Suprapubic skin (tissue), 4 donors: ENCODE results near the gene ATRN. TPM values are rescaled to one million over a fixed set of nuclear protein-coding genes. Genes with fewer than 3 reads are reported as not detected.

Experiments used
- DNase-seq, 2 donors: peaks; one replicate each; pipeline ENCODE4 v3.0.0-alpha.2; 2019; ENCODE audit warnings: low spot score in 2 of 2
- H3K27ac ChIP-seq: fragments of 200-600 bp; sonication (generic); one replicate; pipeline ENCODE4 v1.5.1; 2019
- H3K27me3 ChIP-seq: fragments of 200-600 bp; sonication (generic); one replicate; pipeline ENCODE4 v1.5.1; 2019
- H3K36me3 ChIP-seq: fragments of 200-600 bp; sonication (generic); one replicate; pipeline ENCODE4 v1.5.1; 2019
- H3K4me1 ChIP-seq: fragments of 200-600 bp; sonication (generic); one replicate; pipeline ENCODE4 v1.5.1; 2019
- H3K4me3 ChIP-seq: fragments of 200-600 bp; sonication (generic); one replicate; pipeline ENCODE4 v1.5.1; 2019; ENCODE audit warnings: mild to moderate bottlenecking
- H3K9me3 ChIP-seq: fragments of 200-600 bp; sonication (generic); one replicate; pipeline ENCODE4 v1.5.1; 2019
- EP300 ChIP-seq: sonication (generic); formaldehyde crosslinking; IDR thresholded peaks from one replicate; pipeline ENCODE4 v1.6.1; 2017; ENCODE audit warnings: antibody characterized with exemption
- POLR2A ChIP-seq, 2 donors: fragments of 450-650 bp; IDR thresholded peaks; one replicate each; pipeline ENCODE4 v1.6.1; 2017; ENCODE audit warnings: antibody characterized with exemption in 2 of 2, mild to moderate bottlenecking in 2 of 2, moderate library complexity in 2 of 2
- POLR2AphosphoS5 ChIP-seq, 3 donors: sonication (generic); formaldehyde crosslinking; IDR thresholded peaks; one replicate each; pipeline ENCODE4 v1.6.1; 2017; ENCODE audit warnings: antibody characterized with exemption in 3 of 3
- WGBS: methylation state at CpG from one replicate; pipeline ENCODE4 v1.1.5; 2018; 5-methylcytosine and 5-hydroxymethylcytosine counted together
- total RNA-seq, 4 donors: library from RNA; depleted of rRNA; stranded (reverse); fragments of >200 nt; gene quantifications; one replicate each; pipeline ENCODE4 v1.1.0, GENCODE V29; 2016
- TF ChIP-seq, protein P1 (sequence below), 2 donors: fragments of 200-600 bp in 1 of 2; fragments of 450-650 bp in 1 of 2; sonication (generic) in 1 of 2; IDR thresholded peaks; one replicate each; pipeline ENCODE4 v1.5.1; 2016 to 2019; ENCODE audit warnings: antibody characterized with exemption in 2 of 2, mild to moderate bottlenecking in 1 of 2, moderate library complexity in 1 of 2

The ATRN gene
- total RNA-seq, 4 donors from 2014 or later: 23.3 to 39.1 (median 28.3) TPM

DNA sequence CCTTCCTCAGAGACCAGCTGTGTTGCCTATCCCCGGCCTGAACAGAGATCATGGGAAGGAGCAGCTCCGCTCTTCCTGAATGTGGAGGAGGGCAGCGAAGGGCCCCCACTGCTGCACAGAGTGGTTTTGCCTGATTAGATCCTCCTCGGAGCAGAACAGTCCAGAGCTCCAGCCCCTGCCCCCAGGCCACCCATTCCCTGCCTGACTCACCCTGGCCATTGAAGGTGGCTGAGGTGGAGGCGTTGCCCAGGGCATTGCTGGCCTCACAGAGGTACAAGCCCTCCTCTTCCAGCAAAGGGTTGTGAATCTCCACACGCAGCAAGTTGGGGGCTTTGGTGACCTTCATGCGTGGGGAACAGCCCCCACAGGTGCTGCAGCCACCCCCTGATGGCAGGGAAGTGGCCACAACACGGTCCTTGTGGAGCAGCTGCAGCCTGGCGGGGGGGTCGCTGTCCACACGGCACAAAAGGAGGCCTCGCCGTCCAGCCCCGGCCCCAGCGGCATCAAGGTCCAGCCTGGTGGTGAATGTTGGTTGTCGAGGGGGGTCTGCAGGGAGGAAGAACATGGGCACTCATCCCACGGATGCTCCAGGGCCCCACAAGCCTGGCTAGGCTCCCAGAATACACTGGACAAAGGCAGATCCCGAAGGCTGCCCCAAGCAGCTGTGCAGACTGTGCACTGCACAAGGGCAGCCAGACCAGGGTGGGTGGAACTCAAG is 226.9 kb downstream of the ATRN start:
- TF ChIP-seq POLR2AphosphoS5 (IDR thresholded peaks at IDR 0.05) (no peak), POLR2A (IDR thresholded peaks at IDR 0.05) (no peak), EP300 (no peak)
- TF ChIP-seq, protein P1, sequence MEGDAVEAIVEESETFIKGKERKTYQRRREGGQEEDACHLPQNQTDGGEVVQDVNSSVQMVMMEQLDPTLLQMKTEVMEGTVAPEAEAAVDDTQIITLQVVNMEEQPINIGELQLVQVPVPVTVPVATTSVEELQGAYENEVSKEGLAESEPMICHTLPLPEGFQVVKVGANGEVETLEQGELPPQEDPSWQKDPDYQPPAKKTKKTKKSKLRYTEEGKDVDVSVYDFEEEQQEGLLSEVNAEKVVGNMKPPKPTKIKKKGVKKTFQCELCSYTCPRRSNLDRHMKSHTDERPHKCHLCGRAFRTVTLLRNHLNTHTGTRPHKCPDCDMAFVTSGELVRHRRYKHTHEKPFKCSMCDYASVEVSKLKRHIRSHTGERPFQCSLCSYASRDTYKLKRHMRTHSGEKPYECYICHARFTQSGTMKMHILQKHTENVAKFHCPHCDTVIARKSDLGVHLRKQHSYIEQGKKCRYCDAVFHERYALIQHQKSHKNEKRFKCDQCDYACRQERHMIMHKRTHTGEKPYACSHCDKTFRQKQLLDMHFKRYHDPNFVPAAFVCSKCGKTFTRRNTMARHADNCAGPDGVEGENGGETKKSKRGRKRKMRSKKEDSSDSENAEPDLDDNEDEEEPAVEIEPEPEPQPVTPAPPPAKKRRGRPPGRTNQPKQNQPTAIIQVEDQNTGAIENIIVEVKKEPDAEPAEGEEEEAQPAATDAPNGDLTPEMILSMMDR (IDR thresholded peaks at IDR 0.05): no peak
- no peak for DNase-seq
- Histone ChIP-seq H3K27me3 (no peaks in the 10 kb centered on the region), H3K27ac (no peak overlapping the region), H3K4me1 (no peaks in the 10 kb centered on the region), H3K9me3 (no peaks in the 10 kb centered on the region), H3K36me3 (no peaks in the 10 kb centered on the region), H3K4me3 (no peak overlapping the region)
- WGBS: 93% methylated on average over 12 of the region's 18 CpGs

DNA sequence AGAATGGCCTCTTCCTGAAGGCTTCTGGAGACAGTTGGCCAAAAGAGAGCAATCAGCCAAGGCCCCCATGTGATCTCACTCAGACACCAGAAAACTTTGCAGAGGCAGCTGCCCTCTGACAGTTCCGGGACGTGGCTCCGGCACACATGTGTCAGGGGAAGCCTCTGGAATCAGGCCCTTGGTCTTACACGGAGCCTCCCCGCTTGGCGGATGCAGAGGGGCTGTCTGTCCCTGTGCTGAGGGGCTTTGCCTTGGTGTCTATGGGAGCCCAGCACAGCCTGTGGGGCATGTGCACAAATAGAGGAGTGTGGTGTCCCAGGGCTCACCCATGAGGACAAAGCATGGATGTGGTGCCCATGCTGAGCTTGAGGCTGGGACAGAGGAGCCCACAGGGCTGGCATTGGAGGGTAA is 227.8 kb downstream of the ATRN start:
- no peak for DNase-seq
- no peaks in the 10 kb centered on the region for H3K9me3 ChIP-seq
- no peaks in the 10 kb centered on the region for H3K27me3 ChIP-seq
- WGBS: 80% methylated on average over 1 of the region's 6 CpGs
- H3K4me1 ChIP-seq: no peaks in the 10 kb centered on the region
- TF ChIP-seq POLR2A (IDR thresholded peaks at IDR 0.05) (no peak), POLR2AphosphoS5 (IDR thresholded peaks at IDR 0.05) (no peak), EP300 (no peak)
- TF ChIP-seq, protein P1 (IDR thresholded peaks at IDR 0.05): no peak
- no peaks in the 10 kb centered on the region for H3K36me3 ChIP-seq
- no peak overlapping the region for H3K27ac ChIP-seq
- no peak overlapping the region for H3K4me3 ChIP-seq

DNA sequence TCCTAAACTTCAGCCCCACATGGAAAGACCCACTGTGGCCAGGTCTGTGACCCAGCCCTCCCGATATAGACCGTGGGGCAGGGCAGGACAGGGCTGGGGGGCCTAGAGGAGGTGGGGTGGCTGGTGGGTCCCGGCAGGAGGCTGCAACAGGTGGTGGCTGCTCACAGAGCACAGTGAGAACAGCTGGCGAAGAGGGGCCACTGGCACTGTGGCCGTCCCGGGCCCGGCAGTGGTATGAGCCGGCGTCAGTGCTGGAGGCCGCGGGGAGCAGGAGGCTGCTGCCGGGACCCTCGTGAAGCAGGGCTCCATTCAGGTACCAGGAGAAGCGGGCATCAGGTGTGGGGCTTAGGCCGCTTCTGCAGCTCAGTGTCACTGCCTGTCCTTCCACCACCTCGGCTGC is 228.2 kb downstream of the ATRN start:
- Histone ChIP-seq H3K4me3 (no peak overlapping the region), H3K36me3 (no peaks in the 10 kb centered on the region), H3K27me3 (no peaks in the 10 kb centered on the region), H3K9me3 (no peaks in the 10 kb centered on the region), H3K27ac (no peak overlapping the region), H3K4me1 (no peaks in the 10 kb centered on the region)
- TF ChIP-seq POLR2A (IDR thresholded peaks at IDR 0.05) (no peak), EP300 (no peak), POLR2AphosphoS5 (IDR thresholded peaks at IDR 0.05) (no peak)
- TF ChIP-seq, protein P1 (IDR thresholded peaks at IDR 0.05): no peak
- DNase-seq: no peak
- 79% methylated on average over 6 of the region's 16 CpGs for WGBS

Other genes starting within 250 kb of the ATRN start
- 10 to 100 TPM in 2 of 4 donors, 1 to 10 TPM in 2; 9.9 to 26.2 (median 15.3) TPM for gene SLC4A11, start 231.8 kb upstream of the ATRN start, total RNA-seq
- gene DNAAF9, start 63.3 kb upstream of the ATRN start, total RNA-seq: 10 to 100 TPM in 2 of 4 donors, 1 to 10 TPM in 2; 8.0 to 20.9 (median 11.3) TPM
- not detected for gene GFRA4, start 192.4 kb downstream of the ATRN start, total RNA-seq
- gene ADAM33, start 211.0 kb downstream of the ATRN start, total RNA-seq: 10 to 100 TPM in 3 of 4 donors, 1 to 10 TPM in 1; 6.3 to 24.3 (median 13.4) TPM
- 1 to 10 TPM in 2 of 4 donors, under 1 TPM in 2; 0.60 to 3.5 (median 1.1) TPM for gene SIGLEC1, start 241.6 kb downstream of the ATRN start, total RNA-seq